Endothelial cell of umbilical vein (primary cell): ENCODE data around the gene EDN1. TPM values are rescaled to one million over a fixed set of nuclear protein-coding genes. Genes with fewer than 3 reads are reported as not detected.

Source experiments
- BruUV-seq: library from RNA; stranded (reverse); fragments of 400-500 nt; replicated peaks from 2 replicates; lab custom pipeline; 2021; lab: Mats Ljungman, UMichigan
- CTCF ChIA-PET: fragments of 300-600, 350-600 bp; sonication (Branson Sonifier 250); formaldehyde crosslinking; loops from one replicate; lab custom pipeline; 2021; ENCODE audit warnings: antibody characterized with exemption, inconsistent platforms; lab: Charles Lee
- POLR2A ChIA-PET: fragments of 300-600, 350-600 bp; sonication (Branson Sonifier 250); formaldehyde crosslinking; loops from one replicate; lab custom pipeline; 2021; ENCODE audit warnings: antibody characterized with exemption, inconsistent platforms; lab: Charles Lee
- DNase-seq: peaks from one replicate; pipeline ENCODE4 v3.0.0-alpha.2; 2011; ENCODE audit warnings: low read depth, low spot score
- FAIRE-seq: peaks from 2 replicates; lab custom pipeline; 2011; peaks lifted over from hg19 to GRCh38; lab: Jason Lieb, UNC
- H2AFZ ChIP-seq: 2 replicates; pipeline ENCODE4 v1.6.0; 2012; ENCODE audit warnings: low read depth, low read length, control low read depth, inconsistent platforms
- H3K27ac ChIP-seq: 2 replicates; pipeline ENCODE4 v1.5.1; 2011; ENCODE audit warnings: low read depth, mild to moderate bottlenecking, control low read depth, low read length, moderate library complexity; ENCODE audit not compliant: insufficient read depth
- H3K27me3 ChIP-seq, 2 experiments: 2 replicates each; pipeline versions ENCODE4 v1.6.0 to v1.6.1; 2011; ENCODE audit warnings: low read length in 2 of 2, mixed read lengths in 1 of 2; ENCODE audit not compliant: control insufficient read depth in 2 of 2, insufficient read depth in 2 of 2
- H3K36me3 ChIP-seq, 2 experiments: 2 replicates in 1 of 2; 3 replicates in 1 of 2; pipeline ENCODE4 v1.5.1; 2011; ENCODE audit warnings: low read length in 2 of 2, mild to moderate bottlenecking in 1 of 2, moderate library complexity in 1 of 2; ENCODE audit not compliant: control insufficient read depth in 2 of 2, insufficient read depth in 2 of 2; ENCODE audit errors: extremely low read depth in 1 of 2
- H3K4me1 ChIP-seq: 3 replicates; pipeline ENCODE4 v1.5.1; 2011; ENCODE audit warnings: mild to moderate bottlenecking, low read length; ENCODE audit not compliant: control insufficient read depth, insufficient read depth; ENCODE audit errors: extremely low read depth
- H3K4me2 ChIP-seq: 2 replicates; pipeline ENCODE4 v1.6.1; 2011; ENCODE audit warnings: low read length, control low read depth, mixed read lengths; ENCODE audit not compliant: insufficient read depth
- H3K4me3 ChIP-seq, 3 experiments: fragments of 200-600 bp in 1 of 3; sonication (generic), shearing (Covaris generic) in 1 of 3; replicated peaks in 1 of 3; 2 replicates each; pipeline ENCODE4 v1.5.1; 2011 to 2016; ENCODE audit warnings: control low read depth in 3 of 3, low read length in 3 of 3, mild to moderate bottlenecking in 2 of 3, inconsistent platforms in 1 of 3, low read depth in 1 of 3, moderate library complexity in 1 of 3; ENCODE audit not compliant: insufficient read depth in 1 of 3
- H3K79me2 ChIP-seq: 2 replicates; pipeline ENCODE4 v1.6.0; 2012; ENCODE audit warnings: low read length, inconsistent platforms; ENCODE audit not compliant: control insufficient read depth, insufficient read depth
- H3K9ac ChIP-seq: replicated peaks from 2 replicates; pipeline ENCODE3; 2011; ENCODE audit warnings: low read length, control low read depth; ENCODE audit not compliant: insufficient read depth; ENCODE audit errors: extremely low read depth
- H3K9me1 ChIP-seq: replicated peaks from 3 replicates; pipeline ENCODE4 v1.6.0; 2011; ENCODE audit warnings: mild to moderate bottlenecking, low read length; ENCODE audit not compliant: control insufficient read depth, insufficient read depth; ENCODE audit errors: extremely low read depth
- H3K9me3 ChIP-seq: replicated peaks from 2 replicates; pipeline ENCODE4 v1.5.1; 2012; ENCODE audit warnings: low read length, inconsistent platforms; ENCODE audit not compliant: control insufficient read depth, insufficient read depth
- H4K20me1 ChIP-seq: replicated peaks from 2 replicates; pipeline ENCODE3; 2011; ENCODE audit warnings: mild to moderate bottlenecking, low read length; ENCODE audit not compliant: control insufficient read depth, insufficient read depth; ENCODE audit errors: extremely low read depth
- EZH2 ChIP-seq: IDR thresholded peaks from 2 replicates; pipeline ENCODE4 v1.6.1; 2012; ENCODE audit warnings: borderline replicate concordance, low read depth, mild to moderate bottlenecking, moderate library complexity, low read length, inconsistent platforms; ENCODE audit not compliant: severe bottlenecking
- FOS ChIP-seq: IDR thresholded peaks from 2 replicates; pipeline ENCODE4 v1.6.1; 2011; ENCODE audit warnings: mild to moderate bottlenecking, low read length, moderate library complexity, borderline replicate concordance; ENCODE audit not compliant: insufficient read depth
- GATA2 ChIP-seq: IDR thresholded peaks from 2 replicates; pipeline ENCODE4 v1.7.0; 2011; ENCODE audit warnings: low read depth, mild to moderate bottlenecking, moderate library complexity, mixed read lengths, low read length; ENCODE audit not compliant: insufficient read length, insufficient read depth
- JUN ChIP-seq: IDR thresholded peaks from 2 replicates; pipeline ENCODE4 v1.6.1; 2011; ENCODE audit warnings: borderline replicate concordance, low read depth; ENCODE audit not compliant: insufficient read length, insufficient read depth
- MYC ChIP-seq: IDR thresholded peaks from one replicate; pipeline ENCODE4 v1.6.1; 2011; ENCODE audit warnings: mild to moderate bottlenecking, low read depth, low read length
- POLR2A ChIP-seq: IDR thresholded peaks from 2 replicates; pipeline ENCODE4 v1.6.1; 2012; ENCODE audit warnings: low read depth, mild to moderate bottlenecking, control low read depth, low read length
- POLR2AphosphoS5 ChIP-seq: IDR thresholded peaks from 2 replicates; pipeline ENCODE4 v1.6.1; 2012; ENCODE audit warnings: low read depth, mild to moderate bottlenecking, control low read depth, low read length, moderate library complexity; ENCODE audit not compliant: insufficient read depth
- dilution Hi-C: fragments of 300-500 bp; cut with MboI; formaldehyde crosslinking; loops from one replicate; pipeline ENCODE4 v1.15.0; 2019; ENCODE audit warnings: low sequenced_read_pairs; ENCODE audit not compliant: extremely low pct_ligation_motif_present
- intact Hi-C: fragments of 100-400 bp; cut with micrococcal nuclease; formaldehyde crosslinking; loops from one replicate; pipeline ENCODE4 v1.10.0; 2022
- polyA plus RNA-seq, 4 experiments: library from polyadenylated mRNA; depleted of rRNA in 3 of 4; stranded (reverse) in 3 of 4; unstranded in 1 of 4; fragments of >200 nt; gene quantifications; 2 replicates each; pipeline versions ENCODE4 v1.2.1 to v1.2.3, GENCODE V29; 2011 to 2012; ENCODE audit warnings: missing spikeins in 1 of 4
- total RNA-seq: library from RNA; stranded (reverse); gene quantifications from 2 replicates; pipeline ENCODE4 v1.2.3, GENCODE V29; 2021
- TF ChIP-seq, protein P1 (sequence below): IDR thresholded peaks from 2 replicates; pipeline ENCODE4 v1.6.1; 2011; ENCODE audit not compliant: insufficient read depth, insufficient read length
- TF ChIP-seq, protein P2 (sequence below), 2 donors: IDR thresholded peaks; 1 replicate in 1 of 2; 2 replicates in 1 of 2; pipeline ENCODE4 v1.5.1; 2011; ENCODE audit warnings: low read length in 2 of 2, mild to moderate bottlenecking in 2 of 2, moderate library complexity in 2 of 2, control low read depth in 1 of 2, inconsistent platforms in 1 of 2, low read depth in 1 of 2; ENCODE audit not compliant: insufficient read depth in 1 of 2; ENCODE audit errors: extremely low read depth in 1 of 2

The EDN1 gene
- total and polyA plus RNA-seq, 2 donors (not counting 3 experiments of a cell fraction or from before 2014, with no cell fraction given) = 493 to 498 TPM

DNA sequence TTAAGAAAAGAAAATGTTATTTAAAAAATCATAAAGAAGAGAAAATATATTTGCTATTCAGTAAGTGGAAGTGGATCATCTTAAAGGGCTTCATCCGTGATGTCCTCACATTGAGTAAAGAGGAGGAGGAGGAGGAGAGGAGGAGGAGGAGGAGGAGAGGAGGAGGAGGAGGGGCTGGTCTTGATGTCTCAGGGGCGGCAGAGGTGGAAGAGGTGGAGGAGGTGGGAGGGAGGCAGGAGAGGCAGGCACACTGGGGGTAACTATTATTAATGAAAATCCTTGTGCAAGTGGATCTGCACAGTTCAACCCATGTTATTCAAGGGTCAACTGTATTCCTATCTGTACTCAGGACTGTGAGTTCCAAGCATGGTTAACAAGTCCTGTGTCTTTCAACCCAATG lies 47.0 kb upstream of the EDN1 start:
- peaks cover 16% of the 10 kb centered on the region for H3K4me1 ChIP-seq
- no peaks in the 10 kb centered on the region for H3K27me3 ChIP-seq
- POLR2A ChIA-PET = no interaction called here
- H3K4me2 ChIP-seq = no peak overlapping the region
- no peaks in the 10 kb centered on the region for H3K9me3 ChIP-seq
- intact Hi-C loops (no loop called here), dilution Hi-C loops (no loop called here)
- H2AFZ ChIP-seq = no peak overlapping the region
- H3K27ac ChIP-seq = no peak overlapping the region
- no peaks in the 10 kb centered on the region for H3K9me1 ChIP-seq
- no peaks in the 10 kb centered on the region for H3K79me2 ChIP-seq
- no peaks in the 10 kb centered on the region for H3K36me3 ChIP-seq
- FAIRE-seq (no peak), DNase-seq (no peak)
- no peak overlapping the region for H3K4me3 ChIP-seq
- BruUV-seq = no TSS peak
- H4K20me1 ChIP-seq = no peaks in the 10 kb centered on the region
- no peak overlapping the region for H3K9ac ChIP-seq
- CTCF ChIA-PET = interaction anchor here (0.8 to 4.0 kb wide), 2 partner anchors 10 to 587 kb away, joined by 3 to 28 read pairs; no protein-coding TSS in a partner anchor
- TF ChIP-seq MYC = no peak
- TF ChIP-seq POLR2AphosphoS5 = no peak
- TF ChIP-seq, protein P1, sequence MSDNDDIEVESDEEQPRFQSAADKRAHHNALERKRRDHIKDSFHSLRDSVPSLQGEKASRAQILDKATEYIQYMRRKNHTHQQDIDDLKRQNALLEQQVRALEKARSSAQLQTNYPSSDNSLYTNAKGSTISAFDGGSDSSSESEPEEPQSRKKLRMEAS = no peak
- no peak for TF ChIP-seq POLR2A
- no peak for TF ChIP-seq GATA2
- no peak for TF ChIP-seq EZH2
- no peak for TF ChIP-seq FOS
- TF ChIP-seq, protein P2, sequence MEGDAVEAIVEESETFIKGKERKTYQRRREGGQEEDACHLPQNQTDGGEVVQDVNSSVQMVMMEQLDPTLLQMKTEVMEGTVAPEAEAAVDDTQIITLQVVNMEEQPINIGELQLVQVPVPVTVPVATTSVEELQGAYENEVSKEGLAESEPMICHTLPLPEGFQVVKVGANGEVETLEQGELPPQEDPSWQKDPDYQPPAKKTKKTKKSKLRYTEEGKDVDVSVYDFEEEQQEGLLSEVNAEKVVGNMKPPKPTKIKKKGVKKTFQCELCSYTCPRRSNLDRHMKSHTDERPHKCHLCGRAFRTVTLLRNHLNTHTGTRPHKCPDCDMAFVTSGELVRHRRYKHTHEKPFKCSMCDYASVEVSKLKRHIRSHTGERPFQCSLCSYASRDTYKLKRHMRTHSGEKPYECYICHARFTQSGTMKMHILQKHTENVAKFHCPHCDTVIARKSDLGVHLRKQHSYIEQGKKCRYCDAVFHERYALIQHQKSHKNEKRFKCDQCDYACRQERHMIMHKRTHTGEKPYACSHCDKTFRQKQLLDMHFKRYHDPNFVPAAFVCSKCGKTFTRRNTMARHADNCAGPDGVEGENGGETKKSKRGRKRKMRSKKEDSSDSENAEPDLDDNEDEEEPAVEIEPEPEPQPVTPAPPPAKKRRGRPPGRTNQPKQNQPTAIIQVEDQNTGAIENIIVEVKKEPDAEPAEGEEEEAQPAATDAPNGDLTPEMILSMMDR (IDR thresholded peaks at IDR 0.05; ENCODE audit: extremely low read depth in 1 of 2, insufficient read depth in 1 of 2, low read depth in 1 of 2, low read length in 2 of 2) = no peak
- no peak for TF ChIP-seq JUN
